ENCODE measurements around the gene MAST1.
"Not testable (repeated sequence)": the region's sequence is repeated elsewhere in the genome, so short reads cannot be mapped to it uniquely, and the experiment has no call there.

MAST1 gene

DNA sequence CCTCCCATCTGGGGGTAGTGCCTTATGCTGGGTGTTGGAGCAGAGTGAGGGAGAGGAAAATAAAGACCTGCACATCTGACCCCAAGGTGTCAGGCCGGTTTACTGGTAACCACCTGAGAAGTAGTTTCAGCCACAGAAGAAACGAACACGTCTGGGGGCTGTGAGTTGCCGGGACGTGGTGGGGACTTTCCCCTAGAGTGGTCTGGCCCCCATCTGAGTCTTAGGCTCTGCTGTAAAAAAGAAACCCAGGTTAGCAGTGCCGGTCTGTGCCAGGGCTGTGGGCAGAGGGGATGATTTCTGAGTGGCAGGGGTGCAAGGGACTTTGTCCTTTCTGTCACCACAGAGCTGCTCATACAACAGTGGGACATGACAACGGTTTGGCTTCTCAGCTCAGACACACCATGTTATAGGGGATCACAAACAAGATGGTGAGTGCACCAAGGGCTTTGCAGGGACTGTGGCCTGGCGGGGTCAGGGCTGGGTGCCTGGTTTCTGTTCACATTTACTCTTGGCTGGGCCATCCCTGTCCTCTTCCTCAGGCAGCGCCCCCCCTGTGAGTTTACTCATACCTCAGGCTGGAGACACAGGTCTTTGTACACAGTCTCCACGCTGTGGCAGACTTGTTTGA lies 61.7 kb downstream of the MAST1 start:
- no peak for DNase-seq

DNA sequence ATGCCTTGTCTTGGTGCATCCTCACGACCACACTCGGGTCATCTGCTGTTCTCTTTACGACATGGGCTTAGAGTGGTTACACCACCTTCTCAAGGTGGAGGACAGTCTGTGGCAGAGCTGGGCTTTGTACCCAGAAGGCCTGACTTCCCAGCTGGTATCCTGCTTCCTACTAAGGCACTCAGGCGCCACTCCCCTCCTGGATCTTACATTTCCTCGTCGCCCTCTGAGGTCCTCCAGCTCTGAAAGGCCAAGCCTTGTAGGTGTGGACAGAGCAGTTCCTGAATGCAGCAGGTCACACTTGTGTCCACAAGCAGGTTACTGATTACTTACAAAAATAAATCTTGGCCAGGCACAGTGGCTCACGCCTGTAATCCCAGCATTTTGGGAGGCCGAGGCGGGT lies 68.9 kb downstream of the MAST1 start:
- no peak for DNase-seq

DNA sequence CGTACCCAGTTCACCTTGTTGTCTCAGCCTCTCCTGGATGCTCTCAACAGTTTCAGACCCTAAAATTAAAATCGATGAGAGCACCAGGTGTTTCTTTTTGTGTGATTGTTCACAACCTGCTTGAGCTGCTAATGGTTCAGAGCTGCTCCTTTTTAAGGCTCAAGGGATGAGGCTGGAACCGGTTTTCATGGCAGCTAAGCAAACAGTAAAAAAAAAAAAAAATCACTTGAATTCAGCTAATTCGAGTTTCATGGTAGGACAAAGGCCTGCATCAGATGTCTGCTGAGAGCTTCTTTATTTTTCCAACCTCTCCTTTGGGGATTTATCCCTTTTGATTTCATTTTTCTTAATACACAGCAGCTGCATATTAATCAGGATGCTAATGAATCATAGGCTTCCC lies 74.3 kb downstream of the MAST1 start:
- DNase-seq = no peak

DNA sequence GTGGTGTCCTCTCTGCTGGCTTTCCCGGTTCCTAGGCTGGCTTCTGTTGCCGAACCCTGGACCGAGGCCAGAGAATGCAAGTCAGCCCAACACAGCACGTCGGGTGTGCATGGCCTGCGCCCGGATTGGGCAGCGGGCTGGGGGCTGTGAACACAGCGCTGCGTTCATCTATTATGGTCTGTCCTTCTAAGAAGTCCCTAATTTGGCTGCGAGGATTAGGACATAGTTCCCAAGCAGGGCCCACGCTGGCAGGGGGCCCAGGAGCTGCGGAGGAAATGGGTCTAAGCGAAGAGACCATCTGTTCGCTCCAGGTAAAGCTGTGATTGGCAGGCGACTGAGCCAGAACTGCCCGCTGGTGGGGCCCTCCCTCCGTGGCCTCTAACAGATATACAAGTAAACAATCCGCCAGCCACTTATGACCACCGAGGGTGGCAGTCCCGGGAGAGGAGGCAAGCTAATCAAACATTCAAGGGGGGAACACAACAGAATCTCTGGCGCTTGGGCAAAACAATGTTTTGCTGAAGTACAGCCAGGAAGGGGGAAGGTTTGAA lies 74.8 kb downstream of the MAST1 start:
- DNase-seq = no peak

DNA sequence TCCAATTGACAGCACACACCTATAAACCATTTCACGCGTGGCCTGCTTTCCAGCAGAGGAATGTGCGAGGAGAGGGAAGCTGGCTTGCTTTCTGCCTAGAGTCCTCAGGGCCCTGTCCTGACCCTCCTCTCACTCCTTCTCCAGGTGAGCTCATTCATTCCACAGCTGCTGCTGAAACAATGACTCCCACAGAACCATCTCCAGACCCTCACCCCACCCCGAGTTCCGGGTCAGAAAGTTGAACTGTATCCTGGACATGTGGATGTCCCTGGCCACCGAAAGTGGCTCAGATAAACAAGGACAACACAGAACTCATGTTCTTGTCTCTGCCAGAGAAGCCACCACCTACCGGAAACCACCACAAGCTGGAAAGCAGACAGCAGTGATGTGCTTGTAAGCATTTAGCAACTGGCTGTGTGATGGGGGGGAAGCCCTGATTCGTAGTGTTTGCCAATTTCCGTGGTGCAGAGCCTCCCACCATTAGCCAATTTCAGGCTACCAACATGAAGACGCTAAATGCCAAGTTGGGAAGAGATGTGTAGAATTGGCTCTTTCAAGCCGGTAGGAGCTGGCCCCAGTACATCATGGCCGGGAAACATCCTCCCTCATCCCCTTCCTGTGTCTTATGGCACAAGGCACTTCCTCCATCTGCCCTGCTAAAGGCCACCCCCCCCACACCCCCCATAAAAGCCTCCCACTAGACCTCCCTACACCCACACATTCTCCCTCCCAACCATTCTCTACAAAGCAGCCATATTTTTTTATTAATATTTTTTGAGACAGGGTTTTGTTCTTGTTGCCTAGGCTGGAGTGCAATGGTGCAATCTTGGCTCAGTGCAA lies 75.8 kb downstream of the MAST1 start:
- DNase-seq = no peak

DNA sequence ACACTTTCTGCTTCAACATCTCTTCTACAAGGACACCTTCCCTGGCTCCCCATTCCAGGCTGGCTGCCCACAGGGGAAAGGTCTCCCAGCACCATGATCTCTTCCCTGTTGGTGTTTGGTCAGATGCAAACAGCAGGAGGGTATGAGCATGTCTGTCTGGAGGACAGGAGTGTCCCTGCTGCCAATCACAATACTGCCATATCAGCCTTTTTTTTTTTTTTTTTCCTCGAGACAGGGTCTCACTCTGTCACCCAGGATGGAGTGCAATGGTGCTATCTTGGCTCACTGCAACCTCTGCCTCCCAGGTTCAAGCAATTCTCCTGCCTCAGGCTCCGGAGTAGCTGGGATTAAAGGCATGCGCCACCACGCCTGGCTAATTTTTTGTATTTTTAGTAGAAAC lies 77.5 kb downstream of the MAST1 start:
- DNase-seq = not testable (repeated sequence)

DNA sequence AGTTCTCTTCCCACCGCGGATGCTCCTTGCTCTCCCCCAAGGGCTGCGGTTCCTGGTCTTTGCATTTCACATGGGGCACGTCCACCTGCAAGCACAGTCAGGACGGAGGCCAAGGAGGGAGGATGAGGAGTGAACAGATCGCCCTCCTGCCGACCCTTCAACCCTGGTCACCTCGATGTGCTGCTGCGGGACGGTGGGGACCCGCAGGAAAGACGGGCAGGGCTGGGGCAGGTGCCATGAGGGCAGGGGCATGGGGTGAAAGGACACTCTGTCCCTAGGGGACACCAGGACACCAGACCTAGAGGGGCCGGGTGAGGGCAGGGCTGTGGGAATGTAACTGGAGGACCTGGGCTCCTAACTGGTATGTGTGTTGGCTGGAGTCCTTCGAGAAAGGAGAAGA lies 79.9 kb downstream of the MAST1 start:
- no peak for DNase-seq

DNA sequence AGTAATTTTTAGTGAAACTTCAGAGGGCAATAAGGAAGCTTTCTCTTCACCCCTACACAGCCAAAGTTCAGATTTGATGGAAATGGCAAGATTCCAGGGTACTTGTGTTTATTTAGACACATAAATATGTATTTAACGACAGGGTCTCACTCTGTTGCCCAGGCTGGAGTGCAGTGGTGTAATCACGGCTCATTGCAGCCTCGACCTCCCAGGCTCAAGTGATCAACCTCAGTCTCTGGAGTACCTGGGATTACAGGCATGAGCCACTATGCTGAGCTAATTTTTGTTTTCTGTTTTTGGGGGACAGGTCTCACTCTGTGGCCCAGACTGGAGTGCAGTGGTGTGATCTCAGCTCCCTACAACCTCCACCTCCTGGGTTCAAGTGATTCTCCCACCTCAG lies 82.7 kb downstream of the MAST1 start:
- DNase-seq = no peak

DNA sequence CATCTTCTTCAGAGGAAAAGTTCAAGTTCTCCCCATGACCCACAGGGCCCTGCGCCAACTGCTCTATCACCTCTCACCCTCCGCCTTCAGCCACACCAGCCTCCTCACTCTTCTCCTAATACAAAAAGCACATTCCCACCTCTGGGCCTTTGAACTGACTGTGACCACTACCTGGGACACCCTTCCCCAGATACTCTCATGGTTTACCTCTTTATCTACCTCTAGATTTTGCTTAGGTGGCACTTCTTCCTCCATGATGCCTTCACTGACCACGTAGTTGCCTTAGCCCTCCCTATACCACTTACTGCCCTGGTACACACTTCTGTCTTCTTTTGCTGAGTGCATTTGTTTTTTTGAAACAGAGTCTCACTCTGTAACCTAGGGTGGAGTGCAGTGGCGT lies 84.6 kb downstream of the MAST1 start:
- DNase-seq = no peak

Data from stimulated activated CD4-positive, alpha-beta T cell treated with anti-CD3 and anti-CD28 coated beads, Interleukin-2, amount 100 ng/mL, for 48 hours (primary cell).